GM12892 (cell line): ENCODE data around the gene SPIB.

ENCODE experiments used
- POLR2A ChIP-seq: IDR thresholded peaks from 2 replicates; pipeline ENCODE4 v1.6.1; 2011; ENCODE audit warnings: low read depth, low read length, control low read depth
- POLR2AphosphoS5 ChIP-seq: IDR thresholded peaks from 2 replicates; pipeline ENCODE4 v1.6.1; 2011; ENCODE audit warnings: low read depth, low read length, control low read depth

GRCh38 chr19:50475736-50476223 lies 57.0 kb downstream of the SPIB start:
- TF ChIP-seq POLR2A (no peak), POLR2AphosphoS5 (no peak)
